HCT116 (cell line): Measurements from ENCODE around the gene C21orf91. TPM values are rescaled to one million over a fixed set of nuclear protein-coding genes. Genes with fewer than 3 reads are reported as not detected.

Experiments used
- ATAC-seq: fragments of 200-7000 bp; cut with Tn5 transposase; 2 replicates; pipeline ENCODE4 v1.9.1; 2020; ENCODE audit warnings: mild to moderate bottlenecking, moderate library complexity
- BruUV-seq: library from RNA; stranded (reverse); fragments of 400-500 nt; replicated peaks from 2 replicates; lab custom pipeline; 2021; lab: Mats Ljungman, UMichigan
- CTCF ChIA-PET: fragments of 300-600 bp; sonication (Branson Sonifier 250); formaldehyde crosslinking; loops from one replicate; lab custom pipeline; 2021; ENCODE audit warnings: antibody characterized with exemption; lab: Charles Lee
- POLR2A ChIA-PET: fragments of 300-600, 350-600 bp; sonication (Branson Sonifier 250); formaldehyde crosslinking; loops from one replicate; lab custom pipeline; 2021; ENCODE audit warnings: antibody characterized with exemption; lab: Charles Lee
- RAD21 ChIA-PET, 2 experiments: fragments of 300-600 bp; sonication (Branson Sonifier 250); formaldehyde crosslinking; loops; one replicate each; lab custom pipeline; 2023; ENCODE audit warnings: low total read pairs in 2 of 2; ENCODE audit not compliant: uncharacterized antibody in 2 of 2, unreplicated experiment in 2 of 2, low non-redundant PET in 1 of 2; lab: Charles Lee
- DNase-seq: peaks from one replicate; pipeline ENCODE4 v3.0.0-alpha.2; 2010; ENCODE audit warnings: low read depth, low spot score
- H2AFZ ChIP-seq: fragments of 200-600 bp; shearing (Covaris generic), sonication (generic); 2 replicates; pipeline ENCODE4 v1.6.1; 2017; ENCODE audit warnings: low read depth, mixed run types, mixed read lengths, antibody characterized with exemption, low read length; ENCODE audit not compliant: poor library complexity, severe bottlenecking
- H3K27ac ChIP-seq: 2 replicates; pipeline ENCODE4 v1.5.1; 2012; ENCODE audit warnings: low read depth, low read length
- H3K27me3 ChIP-seq: fragments of 200-600 bp; sonication (generic); 2 replicates; pipeline ENCODE4 v1.6.1; 2016; ENCODE audit warnings: mixed run types, low read length, mixed read lengths; ENCODE audit not compliant: insufficient read depth
- H3K36me3 ChIP-seq, 2 experiments: fragments of 200-500 bp in 1 of 2; fragments of 200-600 bp in 1 of 2; sonication (Bioruptor generic) in 1 of 2; sonication (generic) in 1 of 2; 2 replicates each; pipeline versions ENCODE4 v1.5.1 to v1.6.1; 2014 to 2016; ENCODE audit warnings: low read length in 2 of 2, inconsistent platforms in 1 of 2, mixed read lengths in 1 of 2, mixed run types in 1 of 2; ENCODE audit not compliant: insufficient read depth in 2 of 2, control insufficient read depth in 1 of 2
- H3K4me1 ChIP-seq, 2 experiments: fragments of 200-600 bp in 1 of 2; sonication (generic) in 1 of 2; 2 replicates each; pipeline versions ENCODE4 v1.5.1 to v1.6.1; 2012 to 2017; ENCODE audit warnings: low read length in 2 of 2, inconsistent platforms in 1 of 2, mild to moderate bottlenecking in 1 of 2, mixed read lengths in 1 of 2, mixed run types in 1 of 2, moderate library complexity in 1 of 2; ENCODE audit not compliant: insufficient read depth in 2 of 2, control insufficient read depth in 1 of 2
- H3K4me2 ChIP-seq: fragments of 200-600 bp; sonication (generic); 2 replicates; pipeline ENCODE4 v1.6.1; 2017; ENCODE audit warnings: mixed run types, low read length, mixed read lengths
- H3K4me3 ChIP-seq, 2 experiments: fragments of 200-600 bp in 1 of 2; sonication (generic) in 1 of 2; replicated peaks in 1 of 2; 2 replicates each; pipeline ENCODE4 v1.5.1; 2011 to 2016; ENCODE audit warnings: low read length in 2 of 2, control low read depth in 1 of 2, low read depth in 1 of 2, mild to moderate bottlenecking in 1 of 2, mixed read lengths in 1 of 2, mixed run types in 1 of 2
- H3K79me2 ChIP-seq: fragments of 200-600 bp; sonication (generic); 2 replicates; pipeline ENCODE4 v1.6.1; 2017; ENCODE audit warnings: mild to moderate bottlenecking, mixed run types, low read length, moderate library complexity, mixed read lengths; ENCODE audit not compliant: insufficient read depth
- H3K9ac ChIP-seq: fragments of 200-600 bp; sonication (generic); 2 replicates; pipeline ENCODE4 v1.6.1; 2016; ENCODE audit warnings: low read length, mixed read lengths
- H3K9me2 ChIP-seq: fragments of 200-600 bp; sonication (generic), shearing (Covaris generic); 2 replicates; pipeline ENCODE4 v1.6.1; 2017; ENCODE audit warnings: mixed run types, mild to moderate bottlenecking, moderate library complexity; ENCODE audit not compliant: insufficient read depth
- H3K9me3 ChIP-seq, 2 experiments: fragments of 200-500 bp in 1 of 2; fragments of 200-600 bp in 1 of 2; sonication (Bioruptor generic) in 1 of 2; sonication (generic) in 1 of 2; 2 replicates each; pipeline ENCODE4 v1.6.1; 2014 to 2017; ENCODE audit warnings: low read length in 2 of 2, mixed read lengths in 2 of 2, inconsistent platforms in 1 of 2, low read depth in 1 of 2, mild to moderate bottlenecking in 1 of 2, mixed run types in 1 of 2, moderate library complexity in 1 of 2; ENCODE audit not compliant: control insufficient read depth in 1 of 2, insufficient read depth in 1 of 2
- H4K20me1 ChIP-seq: fragments of 200-600 bp; sonication (generic), shearing (Covaris generic); 2 replicates; pipeline ENCODE4 v1.6.1; 2017; ENCODE audit warnings: mixed run types, mild to moderate bottlenecking, moderate library complexity; ENCODE audit not compliant: insufficient read depth
- EZH2phosphoT487 ChIP-seq: fragments of 200-600 bp; IDR thresholded peaks from 2 replicates; pipeline ENCODE4 v1.6.1; 2018; ENCODE audit warnings: antibody characterized with exemption, borderline replicate concordance
- POLR2A ChIP-seq: IDR thresholded peaks from 2 replicates; pipeline ENCODE4 v1.7.0; 2011; ENCODE audit warnings: borderline replicate concordance; ENCODE audit not compliant: insufficient read depth, insufficient read length; ENCODE audit errors: extremely low read depth
- RAD21 ChIP-seq: IDR thresholded peaks from 2 replicates; pipeline ENCODE4 v1.6.1; 2012; ENCODE audit warnings: low read depth, mild to moderate bottlenecking
- SP1 ChIP-seq: IDR thresholded peaks from 2 replicates; pipeline ENCODE4 v1.6.1; 2012; ENCODE audit warnings: low read depth
- intact Hi-C: fragments of 100-400 bp; cut with micrococcal nuclease; formaldehyde crosslinking; loops from 2 replicates; pipeline ENCODE4 v1.10.0; 2022
- total RNA-seq: library from RNA; stranded (reverse); gene quantifications from one replicate; pipeline ENCODE4 v1.2.1, GENCODE V29; 2021; ENCODE audit not compliant: unreplicated experiment
- TF ChIP-seq, protein P1 (sequence below): IDR thresholded peaks from 2 replicates; pipeline ENCODE4 v1.6.1; 2012
- TF ChIP-seq, protein P2 (sequence below): IDR thresholded peaks from 2 replicates; pipeline ENCODE4 v1.6.1; 2011; ENCODE audit warnings: mild to moderate bottlenecking, low read length, moderate library complexity; ENCODE audit not compliant: insufficient replicate concordance; ENCODE audit errors: extremely low read depth
- TF ChIP-seq, protein P3 (sequence below): IDR thresholded peaks from 2 replicates; pipeline ENCODE4 v1.6.1; 2012

The C21orf91 gene
- total RNA-seq, 1 experiment from 2014 or later: 17.7 TPM

DNA sequence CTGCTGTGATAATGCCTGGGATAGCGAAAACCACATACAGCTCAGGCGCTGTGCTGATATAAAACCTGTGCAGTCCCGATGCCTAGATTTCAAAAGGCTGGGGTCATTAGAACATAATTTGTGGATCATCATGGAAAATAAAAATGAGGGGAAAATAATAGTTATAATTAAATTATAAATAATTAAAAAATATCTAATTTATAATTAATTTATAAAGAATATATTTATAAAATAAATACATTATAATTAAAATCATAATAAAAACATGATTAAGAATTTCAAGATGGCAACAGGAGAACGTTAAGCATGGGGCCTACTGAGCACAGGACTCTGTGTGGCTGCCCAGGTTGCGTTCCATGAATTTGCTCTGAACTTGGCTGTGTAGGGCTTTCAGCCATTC is 53.9 kb downstream of the C21orf91 start (continued):
- TF ChIP-seq, protein P1, sequence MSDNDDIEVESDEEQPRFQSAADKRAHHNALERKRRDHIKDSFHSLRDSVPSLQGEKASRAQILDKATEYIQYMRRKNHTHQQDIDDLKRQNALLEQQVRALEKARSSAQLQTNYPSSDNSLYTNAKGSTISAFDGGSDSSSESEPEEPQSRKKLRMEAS: no peak
- TF ChIP-seq SP1 (no peak), RAD21 (no peak), EZH2phosphoT487 (no peak), POLR2A (no peak)
- TF ChIP-seq, protein P2, sequence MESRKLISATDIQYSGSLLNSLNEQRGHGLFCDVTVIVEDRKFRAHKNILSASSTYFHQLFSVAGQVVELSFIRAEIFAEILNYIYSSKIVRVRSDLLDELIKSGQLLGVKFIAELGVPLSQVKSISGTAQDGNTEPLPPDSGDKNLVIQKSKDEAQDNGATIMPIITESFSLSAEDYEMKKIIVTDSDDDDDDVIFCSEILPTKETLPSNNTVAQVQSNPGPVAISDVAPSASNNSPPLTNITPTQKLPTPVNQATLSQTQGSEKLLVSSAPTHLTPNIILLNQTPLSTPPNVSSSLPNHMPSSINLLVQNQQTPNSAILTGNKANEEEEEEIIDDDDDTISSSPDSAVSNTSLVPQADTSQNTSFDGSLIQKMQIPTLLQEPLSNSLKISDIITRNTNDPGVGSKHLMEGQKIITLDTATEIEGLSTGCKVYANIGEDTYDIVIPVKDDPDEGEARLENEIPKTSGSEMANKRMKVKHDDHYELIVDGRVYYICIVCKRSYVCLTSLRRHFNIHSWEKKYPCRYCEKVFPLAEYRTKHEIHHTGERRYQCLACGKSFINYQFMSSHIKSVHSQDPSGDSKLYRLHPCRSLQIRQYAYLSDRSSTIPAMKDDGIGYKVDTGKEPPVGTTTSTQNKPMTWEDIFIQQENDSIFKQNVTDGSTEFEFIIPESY: no peak
- TF ChIP-seq, all 23 proteins: peak for 0

DNA sequence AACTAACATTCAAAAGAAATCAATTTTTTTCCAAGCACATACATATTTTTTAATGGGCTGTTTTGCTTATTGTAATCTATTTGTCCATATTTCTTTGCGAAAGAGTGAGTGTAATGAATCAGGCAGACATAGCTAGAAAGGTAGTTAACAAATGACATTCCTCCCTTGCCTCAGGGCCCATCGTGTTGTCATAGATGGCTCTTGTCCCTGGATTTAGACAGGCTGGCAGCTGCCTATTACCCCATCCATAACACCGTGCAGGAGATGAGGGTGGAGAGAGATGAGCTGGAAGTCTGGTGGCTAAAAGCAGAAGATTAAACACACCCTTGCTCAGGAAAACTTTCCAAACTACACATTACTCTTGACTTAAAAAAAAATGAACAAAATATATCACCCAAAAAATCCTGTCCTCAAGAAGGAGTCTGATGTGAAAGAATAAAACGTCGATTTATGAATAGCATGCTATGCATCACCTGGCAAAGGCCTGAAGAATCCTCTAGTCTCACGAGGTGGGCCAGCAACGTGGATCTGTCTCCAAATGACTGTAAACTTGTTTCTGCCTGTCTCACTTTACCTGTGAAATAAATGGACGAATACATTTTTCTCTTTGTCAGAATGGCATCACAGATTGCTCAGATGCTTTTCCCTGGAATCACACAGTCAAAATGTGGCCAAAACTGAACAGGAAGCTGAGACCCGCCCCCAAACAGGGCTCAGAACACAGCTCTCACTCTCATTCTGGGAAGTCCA is 55.7 kb downstream of the C21orf91 start:
- intact Hi-C loops: no loop called here
- DNase-seq (no peak), ATAC-seq (no peak)
- Histone ChIP-seq H3K9me3 (no peaks in the 10 kb centered on the region), H3K4me1 (no peaks in the 10 kb centered on the region), H3K9me2 (no peaks in the 10 kb centered on the region), H2AFZ (no peak overlapping the region), H3K27me3 (no peaks in the 10 kb centered on the region; the same call in 1 of the 2 replicates), H3K4me2 (no peak overlapping the region), H3K79me2 (no peaks in the 10 kb centered on the region), H3K27ac (no peak overlapping the region), H3K9ac (no peak overlapping the region), H3K4me3 (no peak overlapping the region), H4K20me1 (no peaks in the 10 kb centered on the region), H3K36me3 (no peaks in the 10 kb centered on the region)
- RAD21 ChIA-PET: no interaction called here
- TF ChIP-seq, protein P3, sequence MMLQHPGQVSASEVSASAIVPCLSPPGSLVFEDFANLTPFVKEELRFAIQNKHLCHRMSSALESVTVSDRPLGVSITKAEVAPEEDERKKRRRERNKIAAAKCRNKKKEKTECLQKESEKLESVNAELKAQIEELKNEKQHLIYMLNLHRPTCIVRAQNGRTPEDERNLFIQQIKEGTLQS: no peak
- BruUV-seq: no TSS peak
- CTCF ChIA-PET: no interaction called here
- POLR2A ChIA-PET: no interaction called here
